ENCODE data around the gene TACSTD2.
A peak's percentile ranks its signal among the peaks of the same experiment; 100 is the strongest.

The TACSTD2 gene

DNA sequence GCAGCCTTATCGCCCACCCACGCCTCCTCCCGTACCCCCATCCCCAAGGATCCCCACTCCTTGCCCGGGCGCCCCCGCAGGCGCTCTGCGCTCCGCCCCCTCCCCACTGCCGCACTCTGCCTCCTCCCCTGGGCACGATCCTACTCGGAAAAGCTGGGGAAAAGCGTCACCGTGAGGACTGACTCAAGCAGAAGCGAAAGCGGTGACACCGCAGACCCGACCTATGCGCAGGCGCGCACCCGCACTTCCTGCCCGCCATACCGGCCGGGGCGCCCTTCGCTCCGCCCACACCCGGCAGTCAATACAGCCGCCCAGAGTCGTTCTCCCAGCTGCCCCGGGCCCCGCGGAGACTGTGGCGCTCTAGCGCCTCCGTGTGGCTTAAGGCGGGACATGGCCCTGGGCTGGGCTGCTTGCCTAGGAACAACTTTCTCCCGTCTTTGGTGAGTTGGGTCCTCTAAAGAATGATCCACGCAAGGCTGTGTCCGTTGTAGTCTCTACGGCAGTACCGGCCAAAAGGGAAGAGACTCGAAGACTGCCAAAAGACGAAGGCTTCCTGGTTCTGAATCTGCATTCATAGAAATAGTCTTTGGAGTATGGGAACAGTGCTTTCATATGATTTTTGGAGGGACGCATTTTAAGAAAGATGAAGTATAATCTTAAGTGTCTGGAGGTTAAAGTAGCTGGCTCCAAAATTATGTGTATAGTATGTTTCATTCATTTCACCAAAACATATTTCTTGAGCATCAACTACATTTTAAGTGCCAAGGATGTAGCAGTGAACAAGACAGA is 30.3 kb downstream of the TACSTD2 start, which contains the start of gene OMA1:
OMA1 (minus strand) TSS at position 207 of the 789 bp plus-strand sequence. CDS start 7,432 bp downstream, outside the sequence.
- Histone ChIP-seq H3K27me3 (ENCODE audit: control insufficient read depth, insufficient read depth, low read length) (no peaks in the 10 kb centered on the region), H3K27ac (peak within 1 kb of the TSS; percentile 97), H3K36me3 (ENCODE audit: control insufficient read depth, insufficient read depth, low read length) (no peaks in the 10 kb centered on the region), H3K9ac (peak within 1 kb of the TSS; percentile 19), H3K4me1 (peaks cover 2% of the 10 kb centered on the region), H3K4me2 (ENCODE audit: low read length) (peak within 1 kb of the TSS; percentile 93), H3K4me3 (ENCODE audit: low read depth, low read length) (peak within 1 kb of the TSS; percentile 77), H3K9me3 (ENCODE audit: control insufficient read depth, low read length) (no peaks in the 10 kb centered on the region), H3K79me2 (no peaks in the 10 kb centered on the region), H2AFZ (peak within 1 kb of the TSS; percentile 87)
- TF ChIP-seq, protein P1, sequence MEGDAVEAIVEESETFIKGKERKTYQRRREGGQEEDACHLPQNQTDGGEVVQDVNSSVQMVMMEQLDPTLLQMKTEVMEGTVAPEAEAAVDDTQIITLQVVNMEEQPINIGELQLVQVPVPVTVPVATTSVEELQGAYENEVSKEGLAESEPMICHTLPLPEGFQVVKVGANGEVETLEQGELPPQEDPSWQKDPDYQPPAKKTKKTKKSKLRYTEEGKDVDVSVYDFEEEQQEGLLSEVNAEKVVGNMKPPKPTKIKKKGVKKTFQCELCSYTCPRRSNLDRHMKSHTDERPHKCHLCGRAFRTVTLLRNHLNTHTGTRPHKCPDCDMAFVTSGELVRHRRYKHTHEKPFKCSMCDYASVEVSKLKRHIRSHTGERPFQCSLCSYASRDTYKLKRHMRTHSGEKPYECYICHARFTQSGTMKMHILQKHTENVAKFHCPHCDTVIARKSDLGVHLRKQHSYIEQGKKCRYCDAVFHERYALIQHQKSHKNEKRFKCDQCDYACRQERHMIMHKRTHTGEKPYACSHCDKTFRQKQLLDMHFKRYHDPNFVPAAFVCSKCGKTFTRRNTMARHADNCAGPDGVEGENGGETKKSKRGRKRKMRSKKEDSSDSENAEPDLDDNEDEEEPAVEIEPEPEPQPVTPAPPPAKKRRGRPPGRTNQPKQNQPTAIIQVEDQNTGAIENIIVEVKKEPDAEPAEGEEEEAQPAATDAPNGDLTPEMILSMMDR (IDR thresholded peaks at IDR 0.05): peak; percentile 91

- H3K79me2 ChIP-seq: no peaks in the 10 kb centered on the region
- H2AFZ ChIP-seq: peak overlapping the region; percentile 87
- peaks cover 2% of the 10 kb centered on the region for H3K4me1 ChIP-seq
- no peaks in the 10 kb centered on the region for H3K27me3 ChIP-seq (ENCODE audit: control insufficient read depth, insufficient read depth, low read length)
- H3K9ac ChIP-seq: peak overlapping the region; percentile 19
- peak overlapping the region; percentile 93 for H3K4me2 ChIP-seq (ENCODE audit: low read length)
- H3K36me3 ChIP-seq (ENCODE audit: control insufficient read depth, insufficient read depth, low read length): no peaks in the 10 kb centered on the region
- H3K9me3 ChIP-seq (ENCODE audit: control insufficient read depth, low read length): no peaks in the 10 kb centered on the region
- H3K27ac ChIP-seq: peak overlapping the region; percentile 97
- peak overlapping the region; percentile 77 for H3K4me3 ChIP-seq (ENCODE audit: low read depth, low read length)
- TF ChIP-seq, protein P1 (IDR thresholded peaks at IDR 0.05): no peak
Observed at GRCh38 chr1:58545591-58546519, 31.2 kb downstream of the TACSTD2 start.

DNA sequence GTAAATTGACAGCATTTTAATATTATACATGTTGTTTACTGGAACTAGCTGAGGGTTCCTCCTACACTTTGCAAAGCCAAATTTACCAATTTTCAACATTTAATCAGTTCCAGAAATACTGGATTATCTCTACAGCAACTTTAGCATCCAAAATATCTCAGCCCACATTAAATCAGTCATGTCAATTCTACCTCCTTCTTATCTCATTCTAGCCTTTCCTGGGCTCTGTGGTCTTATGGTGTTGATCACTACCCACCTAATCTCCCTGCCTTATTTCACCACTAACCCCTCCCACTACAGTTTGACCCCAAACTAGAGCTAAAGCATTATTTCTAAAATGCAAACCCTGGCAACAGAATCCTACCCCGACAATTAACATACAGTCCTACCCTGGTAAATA is 33.8 kb downstream of the TACSTD2 start:
- Histone ChIP-seq H3K4me1 (peaks cover 2% of the 10 kb centered on the region), H3K4me2 (ENCODE audit: low read length) (no peak overlapping the region), H2AFZ (no peak overlapping the region), H3K27me3 (ENCODE audit: control insufficient read depth, insufficient read depth, low read length) (no peaks in the 10 kb centered on the region), H3K79me2 (no peaks in the 10 kb centered on the region), H3K27ac (no peak overlapping the region), H3K9me3 (ENCODE audit: control insufficient read depth, low read length) (no peaks in the 10 kb centered on the region), H3K9ac (no peak overlapping the region), H3K36me3 (ENCODE audit: control insufficient read depth, insufficient read depth, low read length) (no peaks in the 10 kb centered on the region), H3K4me3 (ENCODE audit: low read depth, low read length) (no peak overlapping the region)
- TF ChIP-seq, protein P1 (IDR thresholded peaks at IDR 0.05): no peak

- Histone ChIP-seq H3K27ac (no peak overlapping the region), H3K27me3 (ENCODE audit: control insufficient read depth, insufficient read depth, low read length) (no peaks in the 10 kb centered on the region), H3K9me3 (ENCODE audit: control insufficient read depth, low read length) (no peaks in the 10 kb centered on the region), H3K9ac (no peak overlapping the region), H3K4me1 (no peaks in the 10 kb centered on the region), H3K79me2 (no peaks in the 10 kb centered on the region), H3K4me3 (ENCODE audit: low read depth, low read length) (no peak overlapping the region), H3K36me3 (ENCODE audit: control insufficient read depth, insufficient read depth, low read length) (no peaks in the 10 kb centered on the region), H2AFZ (no peak overlapping the region), H3K4me2 (ENCODE audit: low read length) (no peak overlapping the region)
- TF ChIP-seq, protein P1 (IDR thresholded peaks at IDR 0.05): no peak
Observed at GRCh38 chr1:58539553-58539952, 37.5 kb downstream of the TACSTD2 start.
